Measurements from ENCODE around the gene TREM1. TPM values are rescaled to one million over a fixed set of nuclear protein-coding genes. Genes with fewer than 3 reads are reported as not detected.

The TREM1 gene
- total and polyA plus RNA-seq, 2 donors (not counting 3 experiments of a cell fraction or from before 2014, with no cell fraction given): not detected

DNA sequence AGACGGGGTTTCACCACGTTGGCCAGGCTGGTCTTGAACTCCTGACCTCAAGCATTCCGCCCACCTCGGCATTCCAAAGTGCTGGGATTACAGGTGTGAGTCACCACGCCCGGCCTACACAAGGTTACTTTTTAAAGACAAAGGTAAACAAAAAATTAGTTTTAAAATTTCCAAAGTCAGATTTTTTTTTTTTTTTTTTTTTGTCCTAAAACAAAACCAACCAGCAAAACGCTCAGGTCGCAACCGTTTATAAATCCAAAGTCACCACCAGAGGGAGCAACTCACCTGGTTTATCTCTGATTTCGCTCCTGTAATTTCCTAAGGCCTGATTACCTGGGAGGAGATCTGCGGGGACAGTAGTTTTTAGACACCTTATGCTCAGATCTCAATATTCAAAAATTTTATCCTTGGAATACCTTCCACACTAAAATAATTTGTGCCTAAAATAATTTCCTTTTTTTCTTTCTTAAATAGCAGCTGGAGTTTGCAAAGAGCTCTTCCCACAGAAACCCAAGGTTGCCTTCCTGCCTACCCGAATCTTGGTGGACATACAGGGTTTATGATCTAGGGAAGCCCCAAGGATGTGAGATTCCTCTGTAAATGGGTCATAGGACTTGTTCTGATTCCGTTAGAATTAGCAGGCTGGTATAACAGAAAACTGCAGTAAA is 19.8 kb upstream of the TREM1 start:
- no peaks in the 10 kb centered on the region for H3K9me3 ChIP-seq (replicated peaks; ENCODE audit: control insufficient read depth, insufficient read depth, low read length)
- TF ChIP-seq GATA2 (IDR thresholded peaks at IDR 0.05; ENCODE audit: insufficient read depth, insufficient read length, low read depth, low read length) (no peak), EZH2 (IDR thresholded peaks at IDR 0.05; ENCODE audit: borderline replicate concordance, low read depth, low read length, severe bottlenecking) (no peak), POLR2A (IDR thresholded peaks at IDR 0.05; ENCODE audit: low read depth, low read length) (no peak), CTCF (IDR thresholded peaks at IDR 0.05; ENCODE audit: extremely low read depth in 1 of 2, insufficient read depth in 1 of 2, low read depth in 1 of 2, low read length in 2 of 2) (peak; percentile 45 to 47)
- TF ChIP-seq, protein P1, sequence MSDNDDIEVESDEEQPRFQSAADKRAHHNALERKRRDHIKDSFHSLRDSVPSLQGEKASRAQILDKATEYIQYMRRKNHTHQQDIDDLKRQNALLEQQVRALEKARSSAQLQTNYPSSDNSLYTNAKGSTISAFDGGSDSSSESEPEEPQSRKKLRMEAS (IDR thresholded peaks at IDR 0.05; ENCODE audit: insufficient read depth, insufficient read length): no peak
- DNase-seq (ENCODE audit: low read depth, low spot score): peak; percentile 49
- H3K27me3 ChIP-seq (ENCODE audit: control insufficient read depth in 2 of 2, insufficient read depth in 2 of 2, low read length in 2 of 2): peaks cover 25 to 33% of the 10 kb centered on the region in 2 experiments
- no peak overlapping the region for H2AFZ ChIP-seq (ENCODE audit: low read depth, low read length)
- intact Hi-C loops (cut with micrococcal nuclease): loop anchor here (1.0 to 5.0 kb wide), 2 partner anchors 12 to 61 kb away; no protein-coding TSS in a partner anchor
- no peak overlapping the region for H3K27ac ChIP-seq (ENCODE audit: insufficient read depth, low read depth, low read length)
- no TSS peak for BruUV-seq (replicated peaks)
- FAIRE-seq: peak; percentile 59
- dilution Hi-C loops (cut with MboI; ENCODE audit: extremely low pct_ligation_motif_present, low sequenced_read_pairs): no loop called here
- H3K36me3 ChIP-seq (ENCODE audit: control insufficient read depth in 2 of 2, extremely low read depth in 1 of 2, insufficient read depth in 2 of 2, low read length in 2 of 2): no peaks in the 10 kb centered on the region
- POLR2A ChIA-PET: no interaction called here
- CTCF ChIA-PET: interaction anchor here (0.6 to 2.6 kb wide), 21 partner anchors 10 to 387 kb away, joined by 3 to 122 read pairs (median 4); partner anchors contain the start of gene NCR2
- no peak overlapping the region for H3K9ac ChIP-seq (replicated peaks; ENCODE audit: extremely low read depth, insufficient read depth, low read length)
- H3K4me2 ChIP-seq (ENCODE audit: insufficient read depth, low read length): no peak overlapping the region
- no peaks in the 10 kb centered on the region for H3K79me2 ChIP-seq (ENCODE audit: control insufficient read depth, insufficient read depth, low read length)
- no peaks in the 10 kb centered on the region for H4K20me1 ChIP-seq (replicated peaks; ENCODE audit: control insufficient read depth, extremely low read depth, insufficient read depth, low read length)
- no peak overlapping the region for H3K4me3 ChIP-seq (replicated peaks in 1 of 3; ENCODE audit: insufficient read depth in 1 of 3, low read depth in 1 of 3, low read length in 3 of 3)
- no peaks in the 10 kb centered on the region for H3K9me1 ChIP-seq (replicated peaks; ENCODE audit: control insufficient read depth, extremely low read depth, insufficient read depth, low read length)
- H3K4me1 ChIP-seq (ENCODE audit: control insufficient read depth, extremely low read depth, insufficient read depth, low read length): no peaks in the 10 kb centered on the region

All from endothelial cell of umbilical vein (primary cell).